Endothelial cell of umbilical vein (primary cell): Measurements from ENCODE around the gene SEZ6L. TPM values are rescaled to one million over a fixed set of nuclear protein-coding genes. Genes with fewer than 3 reads are reported as not detected.

Experiments
- BruUV-seq: library from RNA; stranded (reverse); fragments of 400-500 nt; replicated peaks from 2 replicates; lab custom pipeline; 2021; lab: Mats Ljungman, UMichigan
- CTCF ChIA-PET: fragments of 300-600, 350-600 bp; sonication (Branson Sonifier 250); formaldehyde crosslinking; loops from one replicate; lab custom pipeline; 2021; ENCODE audit warnings: antibody characterized with exemption, inconsistent platforms; lab: Charles Lee
- POLR2A ChIA-PET: fragments of 300-600, 350-600 bp; sonication (Branson Sonifier 250); formaldehyde crosslinking; loops from one replicate; lab custom pipeline; 2021; ENCODE audit warnings: antibody characterized with exemption, inconsistent platforms; lab: Charles Lee
- DNase-seq: peaks from one replicate; pipeline ENCODE4 v3.0.0-alpha.2; 2011; ENCODE audit warnings: low read depth, low spot score
- FAIRE-seq: peaks from 2 replicates; lab custom pipeline; 2011; peaks lifted over from hg19 to GRCh38; lab: Jason Lieb, UNC
- H2AFZ ChIP-seq: 2 replicates; pipeline ENCODE4 v1.6.0; 2012; ENCODE audit warnings: low read depth, low read length, control low read depth, inconsistent platforms
- H3K27ac ChIP-seq: 2 replicates; pipeline ENCODE4 v1.5.1; 2011; ENCODE audit warnings: low read depth, mild to moderate bottlenecking, control low read depth, low read length, moderate library complexity; ENCODE audit not compliant: insufficient read depth
- H3K27me3 ChIP-seq, 2 experiments: 2 replicates each; pipeline versions ENCODE4 v1.6.0 to v1.6.1; 2011; ENCODE audit warnings: low read length in 2 of 2, mixed read lengths in 1 of 2; ENCODE audit not compliant: control insufficient read depth in 2 of 2, insufficient read depth in 2 of 2
- H3K36me3 ChIP-seq, 2 experiments: 2 replicates in 1 of 2; 3 replicates in 1 of 2; pipeline ENCODE4 v1.5.1; 2011; ENCODE audit warnings: low read length in 2 of 2, mild to moderate bottlenecking in 1 of 2, moderate library complexity in 1 of 2; ENCODE audit not compliant: control insufficient read depth in 2 of 2, insufficient read depth in 2 of 2; ENCODE audit errors: extremely low read depth in 1 of 2
- H3K4me1 ChIP-seq: 3 replicates; pipeline ENCODE4 v1.5.1; 2011; ENCODE audit warnings: mild to moderate bottlenecking, low read length; ENCODE audit not compliant: control insufficient read depth, insufficient read depth; ENCODE audit errors: extremely low read depth
- H3K4me2 ChIP-seq: 2 replicates; pipeline ENCODE4 v1.6.1; 2011; ENCODE audit warnings: low read length, control low read depth, mixed read lengths; ENCODE audit not compliant: insufficient read depth
- H3K4me3 ChIP-seq, 3 experiments: fragments of 200-600 bp in 1 of 3; sonication (generic), shearing (Covaris generic) in 1 of 3; replicated peaks in 1 of 3; 2 replicates each; pipeline ENCODE4 v1.5.1; 2011 to 2016; ENCODE audit warnings: control low read depth in 3 of 3, low read length in 3 of 3, mild to moderate bottlenecking in 2 of 3, inconsistent platforms in 1 of 3, low read depth in 1 of 3, moderate library complexity in 1 of 3; ENCODE audit not compliant: insufficient read depth in 1 of 3
- H3K79me2 ChIP-seq: 2 replicates; pipeline ENCODE4 v1.6.0; 2012; ENCODE audit warnings: low read length, inconsistent platforms; ENCODE audit not compliant: control insufficient read depth, insufficient read depth
- H3K9ac ChIP-seq: replicated peaks from 2 replicates; pipeline ENCODE3; 2011; ENCODE audit warnings: low read length, control low read depth; ENCODE audit not compliant: insufficient read depth; ENCODE audit errors: extremely low read depth
- H3K9me1 ChIP-seq: replicated peaks from 3 replicates; pipeline ENCODE4 v1.6.0; 2011; ENCODE audit warnings: mild to moderate bottlenecking, low read length; ENCODE audit not compliant: control insufficient read depth, insufficient read depth; ENCODE audit errors: extremely low read depth
- H3K9me3 ChIP-seq: replicated peaks from 2 replicates; pipeline ENCODE4 v1.5.1; 2012; ENCODE audit warnings: low read length, inconsistent platforms; ENCODE audit not compliant: control insufficient read depth, insufficient read depth
- H4K20me1 ChIP-seq: replicated peaks from 2 replicates; pipeline ENCODE3; 2011; ENCODE audit warnings: mild to moderate bottlenecking, low read length; ENCODE audit not compliant: control insufficient read depth, insufficient read depth; ENCODE audit errors: extremely low read depth
- CTCF ChIP-seq, 2 donors: IDR thresholded peaks; 1 replicate in 1 of 2; 2 replicates in 1 of 2; pipeline ENCODE4 v1.5.1; 2011; ENCODE audit warnings: low read length in 2 of 2, mild to moderate bottlenecking in 2 of 2, moderate library complexity in 2 of 2, control low read depth in 1 of 2, inconsistent platforms in 1 of 2, low read depth in 1 of 2; ENCODE audit not compliant: insufficient read depth in 1 of 2; ENCODE audit errors: extremely low read depth in 1 of 2
- EZH2 ChIP-seq: IDR thresholded peaks from 2 replicates; pipeline ENCODE4 v1.6.1; 2012; ENCODE audit warnings: borderline replicate concordance, low read depth, mild to moderate bottlenecking, moderate library complexity, low read length, inconsistent platforms; ENCODE audit not compliant: severe bottlenecking
- FOS ChIP-seq: IDR thresholded peaks from 2 replicates; pipeline ENCODE4 v1.6.1; 2011; ENCODE audit warnings: mild to moderate bottlenecking, low read length, moderate library complexity, borderline replicate concordance; ENCODE audit not compliant: insufficient read depth
- GATA2 ChIP-seq: IDR thresholded peaks from 2 replicates; pipeline ENCODE4 v1.7.0; 2011; ENCODE audit warnings: low read depth, mild to moderate bottlenecking, moderate library complexity, mixed read lengths, low read length; ENCODE audit not compliant: insufficient read length, insufficient read depth
- JUN ChIP-seq: IDR thresholded peaks from 2 replicates; pipeline ENCODE4 v1.6.1; 2011; ENCODE audit warnings: borderline replicate concordance, low read depth; ENCODE audit not compliant: insufficient read length, insufficient read depth
- MAX ChIP-seq: IDR thresholded peaks from 2 replicates; pipeline ENCODE4 v1.6.1; 2011; ENCODE audit not compliant: insufficient read depth, insufficient read length
- MYC ChIP-seq: IDR thresholded peaks from one replicate; pipeline ENCODE4 v1.6.1; 2011; ENCODE audit warnings: mild to moderate bottlenecking, low read depth, low read length
- POLR2A ChIP-seq: IDR thresholded peaks from 2 replicates; pipeline ENCODE4 v1.6.1; 2012; ENCODE audit warnings: low read depth, mild to moderate bottlenecking, control low read depth, low read length
- POLR2AphosphoS5 ChIP-seq: IDR thresholded peaks from 2 replicates; pipeline ENCODE4 v1.6.1; 2012; ENCODE audit warnings: low read depth, mild to moderate bottlenecking, control low read depth, low read length, moderate library complexity; ENCODE audit not compliant: insufficient read depth
- dilution Hi-C: fragments of 300-500 bp; cut with MboI; formaldehyde crosslinking; loops from one replicate; pipeline ENCODE4 v1.15.0; 2019; ENCODE audit warnings: low sequenced_read_pairs; ENCODE audit not compliant: extremely low pct_ligation_motif_present
- intact Hi-C: fragments of 100-400 bp; cut with micrococcal nuclease; formaldehyde crosslinking; loops from one replicate; pipeline ENCODE4 v1.10.0; 2022
- polyA plus RNA-seq, 4 experiments: library from polyadenylated mRNA; depleted of rRNA in 3 of 4; stranded (reverse) in 3 of 4; unstranded in 1 of 4; fragments of >200 nt; gene quantifications; 2 replicates each; pipeline versions ENCODE4 v1.2.1 to v1.2.3, GENCODE V29; 2011 to 2012; ENCODE audit warnings: missing spikeins in 1 of 4
- total RNA-seq: library from RNA; stranded (reverse); gene quantifications from 2 replicates; pipeline ENCODE4 v1.2.3, GENCODE V29; 2021

The SEZ6L gene
- total and polyA plus RNA-seq, 2 donors (not counting 3 experiments of a cell fraction or from before 2014, with no cell fraction given) = not detected

- no peak overlapping the region for H3K4me2 ChIP-seq
- H3K36me3 ChIP-seq = no peaks in the 10 kb centered on the region
- no peak overlapping the region for H3K4me3 ChIP-seq
- TF ChIP-seq GATA2 = no peak
- TF ChIP-seq EZH2 = no peak
- no peak for TF ChIP-seq POLR2A
- TF ChIP-seq MAX = no peak
- TF ChIP-seq CTCF (IDR thresholded peaks at IDR 0.05; ENCODE audit: extremely low read depth in 1 of 2, insufficient read depth in 1 of 2, low read depth in 1 of 2, low read length in 2 of 2) = no peak
- TF ChIP-seq JUN = no peak
- TF ChIP-seq POLR2AphosphoS5 = no peak
- no peak for TF ChIP-seq MYC
- no peak for TF ChIP-seq FOS
- no peaks in the 10 kb centered on the region for H3K4me1 ChIP-seq
- no peak overlapping the region for H3K27ac ChIP-seq
- dilution Hi-C loops (no loop called here), intact Hi-C loops (no loop called here)
- no peaks in the 10 kb centered on the region for H3K9me3 ChIP-seq
- H3K9ac ChIP-seq = no peak overlapping the region
- no peaks in the 10 kb centered on the region for H4K20me1 ChIP-seq
- peaks cover 2 to 4% of the 10 kb centered on the region in 2 experiments for H3K27me3 ChIP-seq
- H2AFZ ChIP-seq = no peak overlapping the region
- H3K9me1 ChIP-seq = no peaks in the 10 kb centered on the region
- POLR2A ChIA-PET = no interaction called here
- CTCF ChIA-PET = interaction anchor here (6.6 kb wide), 1 partner anchor 68 kb away, joined by 76 read pairs; no protein-coding TSS in a partner anchor
- FAIRE-seq (no peak), DNase-seq (no peak)
- H3K79me2 ChIP-seq = no peaks in the 10 kb centered on the region
- no TSS peak for BruUV-seq
These were observed 224.7 kb downstream of the SEZ6L start for GRCh38 chr22:26393929-26394328.
